ENCODE measurements around the gene DUSP5.

The DUSP5 gene

DNA sequence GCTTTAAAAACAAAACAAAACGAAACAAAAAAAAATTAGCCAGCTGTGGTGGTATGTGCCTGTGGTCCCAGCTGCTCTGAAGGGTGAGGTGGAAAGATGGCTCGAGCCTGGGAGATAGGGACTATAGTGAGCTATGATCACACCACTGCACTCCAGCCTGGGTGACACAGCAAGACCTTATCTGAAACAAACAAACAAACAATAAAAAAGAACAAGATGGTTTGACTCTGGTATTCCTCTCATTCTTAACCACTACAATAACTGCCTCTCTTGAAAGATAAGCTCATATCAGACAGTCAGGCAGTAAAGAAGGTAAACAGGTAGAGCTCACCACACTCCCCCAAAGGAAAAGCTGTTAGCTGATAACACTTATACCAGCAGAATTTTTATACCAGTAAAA is 14.1 kb upstream of the DUSP5 start:
- H3K36me3 ChIP-seq (ENCODE audit: control insufficient read depth, insufficient read depth, low read length) = no peaks in the 10 kb centered on the region
- H3K27me3 ChIP-seq (ENCODE audit: control insufficient read depth, insufficient read depth, low read length) = no peaks in the 10 kb centered on the region
- H3K27ac ChIP-seq (ENCODE audit: low read depth, low read length) = no peak overlapping the region
- H3K4me1 ChIP-seq (ENCODE audit: control insufficient read depth, insufficient read depth, low read length) = peaks cover 24% of the 10 kb centered on the region
- H3K9ac ChIP-seq (ENCODE audit: low read length) = no peak overlapping the region
- no peaks in the 10 kb centered on the region for H3K9me3 ChIP-seq (ENCODE audit: control insufficient read depth, insufficient read depth, low read depth, low read length)
- no peak overlapping the region for H3K4me3 ChIP-seq (ENCODE audit: low read depth, low read length)

DNA sequence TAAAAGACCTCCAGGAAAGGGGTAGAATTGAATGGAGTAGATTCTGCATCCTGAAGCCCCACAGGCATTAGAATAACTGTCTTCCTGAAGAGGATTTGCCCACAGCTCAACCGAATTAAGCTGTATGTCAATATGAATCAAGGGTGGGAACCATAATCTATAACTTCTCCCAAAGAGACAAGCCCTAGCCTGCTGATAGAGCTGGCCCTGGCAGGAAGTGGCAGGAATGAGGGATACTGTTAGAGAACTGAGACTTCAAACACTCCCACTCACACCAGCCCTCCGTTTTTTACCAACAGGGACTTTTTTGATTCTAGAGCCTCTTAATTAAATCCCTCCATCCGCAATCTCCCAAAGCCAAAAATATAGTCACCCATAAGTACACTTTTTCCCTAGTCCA is 12.2 kb upstream of the DUSP5 start:
- Histone ChIP-seq H3K9me3 (ENCODE audit: control insufficient read depth, insufficient read depth, low read depth, low read length) (no peaks in the 10 kb centered on the region), H3K27ac (ENCODE audit: low read depth, low read length) (no peak overlapping the region), H3K4me1 (ENCODE audit: control insufficient read depth, insufficient read depth, low read length) (peaks cover 35% of the 10 kb centered on the region), H3K9ac (ENCODE audit: low read length) (no peak overlapping the region), H3K27me3 (ENCODE audit: control insufficient read depth, insufficient read depth, low read length) (no peaks in the 10 kb centered on the region), H3K4me3 (ENCODE audit: low read depth, low read length) (no peak overlapping the region), H3K36me3 (ENCODE audit: control insufficient read depth, insufficient read depth, low read length) (no peaks in the 10 kb centered on the region)

DNA sequence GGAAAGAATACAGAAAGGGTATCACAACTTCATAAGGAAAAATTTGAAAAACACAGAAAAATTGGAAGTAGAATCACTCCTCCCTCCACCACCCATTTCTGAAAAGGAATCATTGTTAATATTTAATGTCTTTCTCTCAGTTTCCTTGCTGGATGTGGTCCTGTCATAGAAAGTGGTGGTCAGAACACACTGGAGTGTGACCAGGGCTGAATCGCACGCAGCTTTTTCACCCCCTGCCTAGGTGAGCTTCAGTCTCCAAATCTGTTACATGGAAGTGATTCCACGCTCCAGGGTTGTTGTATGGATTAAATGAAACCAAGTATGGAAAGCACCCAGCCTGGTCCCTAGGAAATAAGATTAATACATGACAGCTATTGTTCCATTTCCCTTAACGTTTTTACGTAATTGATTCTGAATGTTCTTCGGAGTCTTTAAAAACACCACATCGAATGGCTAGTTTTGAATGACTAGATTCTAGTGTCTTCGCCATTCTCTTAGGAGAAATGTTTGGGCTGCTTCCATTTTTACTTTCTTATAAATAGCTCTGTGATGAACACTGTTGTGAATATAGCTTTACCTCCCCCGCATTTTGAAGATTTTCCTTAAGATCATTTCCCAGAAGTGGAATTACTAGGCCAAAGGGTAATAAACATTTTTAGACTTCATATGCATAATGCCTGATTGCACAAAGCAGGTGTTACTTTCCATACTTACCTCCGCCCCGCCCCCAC is 10.9 kb upstream of the DUSP5 start:
- no peaks in the 10 kb centered on the region for H3K27me3 ChIP-seq (ENCODE audit: control insufficient read depth, insufficient read depth, low read length)

DNA sequence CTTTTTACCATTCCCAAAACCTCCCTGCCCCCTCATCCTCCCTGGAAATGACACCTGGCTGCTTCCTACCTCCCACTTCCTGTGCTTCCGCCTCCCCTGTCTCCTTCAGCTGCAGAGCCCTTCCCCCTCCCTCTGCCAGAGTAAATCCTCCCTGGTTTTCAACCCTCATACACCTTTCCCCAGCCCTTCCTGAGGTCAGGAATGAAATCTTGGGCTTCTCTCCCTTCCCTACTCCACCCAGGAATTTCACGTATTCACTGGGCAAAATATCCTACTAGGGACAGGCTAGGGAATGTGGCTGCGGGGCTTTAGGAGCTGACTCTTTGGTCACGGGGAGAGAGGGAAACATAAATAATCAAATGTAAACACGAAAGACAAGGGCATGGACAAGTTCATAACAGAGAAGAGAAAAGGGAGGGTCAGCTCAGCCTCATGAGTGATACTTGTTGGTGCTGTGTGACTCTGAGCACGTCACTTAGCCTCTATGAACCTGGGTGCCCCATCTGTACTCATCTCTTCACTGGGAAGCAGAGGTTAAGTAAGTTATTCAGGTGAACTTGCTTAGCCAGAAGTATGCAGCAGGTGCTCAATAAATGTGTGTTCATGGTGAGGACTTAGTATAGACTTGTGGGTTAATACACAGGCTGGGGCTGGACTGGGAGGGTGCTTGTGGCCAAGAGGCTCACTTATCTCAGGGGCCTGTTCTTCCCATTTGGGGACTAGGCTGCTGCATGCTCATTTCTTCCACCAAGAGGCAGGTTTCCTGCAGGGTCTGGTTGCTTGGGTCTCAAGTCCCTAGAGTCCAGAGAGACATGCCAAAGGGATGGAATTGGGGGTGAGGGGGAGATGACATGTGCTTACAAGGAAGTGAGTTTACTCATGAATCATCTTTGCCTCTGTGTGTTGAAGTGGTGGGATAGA is 10.0 kb upstream of the DUSP5 start:
- no peaks in the 10 kb centered on the region for H3K36me3 ChIP-seq (ENCODE audit: control insufficient read depth, insufficient read depth, low read length)
- H3K27me3 ChIP-seq (ENCODE audit: control insufficient read depth, insufficient read depth, low read length) = no peaks in the 10 kb centered on the region
- peak overlapping the region; percentile 51 for H3K27ac ChIP-seq (ENCODE audit: low read depth, low read length)
- H3K4me3 ChIP-seq (ENCODE audit: low read depth, low read length) = peak overlapping the region; percentile 30; the same call in 1 of the 2 replicates
- H3K4me1 ChIP-seq (ENCODE audit: control insufficient read depth, insufficient read depth, low read length) = peaks cover 35% of the 10 kb centered on the region
- peak overlapping the region; percentile 31 for H3K9ac ChIP-seq (ENCODE audit: low read length)
- H3K9me3 ChIP-seq (ENCODE audit: control insufficient read depth, insufficient read depth, low read depth, low read length) = no peaks in the 10 kb centered on the region

More for the DNA sequence above, 10.9 kb upstream of the DUSP5 start:
- Histone ChIP-seq H3K36me3 (ENCODE audit: control insufficient read depth, insufficient read depth, low read length) (no peaks in the 10 kb centered on the region), H3K4me3 (ENCODE audit: low read depth, low read length) (peak overlapping the region; percentile 30; the same call in 1 of the 2 replicates), H3K9ac (ENCODE audit: low read length) (no peak overlapping the region), H3K27ac (ENCODE audit: low read depth, low read length) (0 out of 2 replicates have a peak overlapping the region, but pooled peaks have one; percentile 51), H3K9me3 (ENCODE audit: control insufficient read depth, insufficient read depth, low read depth, low read length) (no peaks in the 10 kb centered on the region), H3K4me1 (ENCODE audit: control insufficient read depth, insufficient read depth, low read length) (peaks cover 35% of the 10 kb centered on the region)

DNA sequence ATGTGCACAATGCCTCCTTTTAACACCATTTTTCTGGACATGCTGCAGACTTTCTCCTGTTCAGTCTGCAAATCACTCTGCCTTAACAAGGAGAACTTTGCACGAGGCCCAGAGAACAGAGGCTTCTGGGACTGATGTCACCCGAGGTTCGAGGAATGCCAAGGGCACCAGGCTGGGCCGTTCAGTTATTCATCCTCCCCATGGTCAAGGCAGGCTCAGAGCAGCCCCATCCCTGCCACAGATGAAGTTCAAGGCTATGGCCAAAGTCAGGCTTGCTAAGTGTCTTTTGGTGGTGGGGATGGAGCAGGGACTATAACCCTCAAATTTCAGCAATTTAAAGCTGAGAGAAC is 9.4 kb upstream of the DUSP5 start:
- no peak overlapping the region for H3K4me3 ChIP-seq (ENCODE audit: low read depth, low read length)
- no peaks in the 10 kb centered on the region for H3K9me3 ChIP-seq (ENCODE audit: control insufficient read depth, insufficient read depth, low read depth, low read length)
- no peaks in the 10 kb centered on the region for H3K36me3 ChIP-seq (ENCODE audit: control insufficient read depth, insufficient read depth, low read length)
- H3K9ac ChIP-seq (ENCODE audit: low read length) = no peak overlapping the region
- H3K27me3 ChIP-seq (ENCODE audit: control insufficient read depth, insufficient read depth, low read length) = no peaks in the 10 kb centered on the region
- H3K27ac ChIP-seq (ENCODE audit: low read depth, low read length) = no peak overlapping the region
- peaks cover 37% of the 10 kb centered on the region for H3K4me1 ChIP-seq (ENCODE audit: control insufficient read depth, insufficient read depth, low read length)

DNA sequence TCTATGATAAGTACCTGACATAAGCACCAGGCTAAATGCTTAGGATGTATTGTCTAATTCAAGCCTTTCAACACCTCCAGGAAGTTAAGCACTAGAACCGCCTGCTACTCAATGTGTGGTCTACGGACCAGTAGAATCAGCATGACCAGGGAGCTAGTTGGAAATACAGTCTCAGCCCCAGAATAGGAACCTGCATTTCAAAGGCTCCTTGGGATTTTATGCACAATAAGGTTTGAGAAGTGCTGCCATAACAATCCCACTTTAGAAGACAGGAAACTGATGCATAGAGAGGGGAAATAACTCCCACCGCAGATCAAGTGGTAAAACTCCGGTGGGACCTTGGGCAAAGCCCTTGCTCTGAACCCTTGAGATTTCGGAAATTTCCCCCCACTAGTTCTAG is 8.8 kb upstream of the DUSP5 start:
- Histone ChIP-seq H3K4me1 (ENCODE audit: control insufficient read depth, insufficient read depth, low read length) (peaks cover 44% of the 10 kb centered on the region), H3K36me3 (ENCODE audit: control insufficient read depth, insufficient read depth, low read length) (no peaks in the 10 kb centered on the region)

DNA sequence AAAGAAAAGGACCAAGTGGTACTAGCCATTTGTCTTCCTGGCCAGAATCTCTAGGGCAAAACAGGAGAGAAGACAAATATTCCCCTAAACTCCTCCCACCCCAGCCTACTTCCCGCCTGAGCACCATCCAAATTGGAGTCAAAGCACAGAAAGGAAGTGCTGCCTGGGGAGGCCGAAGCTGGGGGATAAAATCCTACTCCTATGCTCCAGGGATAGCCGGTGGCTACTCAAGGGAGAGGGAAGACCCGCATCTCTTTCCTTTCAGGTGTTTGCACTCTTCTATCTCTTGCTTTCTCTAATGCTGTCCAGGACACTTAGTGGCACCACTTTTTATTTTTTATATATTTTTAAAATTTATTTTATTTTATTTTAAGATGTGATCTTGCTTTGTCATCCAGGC is 7.1 kb upstream of the DUSP5 start:
- H3K9ac ChIP-seq (ENCODE audit: low read length) = no peak overlapping the region
- H3K36me3 ChIP-seq (ENCODE audit: control insufficient read depth, insufficient read depth, low read length) = no peaks in the 10 kb centered on the region
- H3K4me1 ChIP-seq (ENCODE audit: control insufficient read depth, insufficient read depth, low read length) = peaks cover 48% of the 10 kb centered on the region
- H3K9me3 ChIP-seq (ENCODE audit: control insufficient read depth, insufficient read depth, low read depth, low read length) = no peaks in the 10 kb centered on the region
- no peaks in the 10 kb centered on the region for H3K27me3 ChIP-seq (ENCODE audit: control insufficient read depth, insufficient read depth, low read length)
- H3K4me3 ChIP-seq (ENCODE audit: low read depth, low read length) = no peak overlapping the region
- H3K27ac ChIP-seq (ENCODE audit: low read depth, low read length) = no peak overlapping the region

More for the DNA sequence above, 8.8 kb upstream of the DUSP5 start:
- H3K27ac ChIP-seq (ENCODE audit: low read depth, low read length) = no peak overlapping the region
- H3K9me3 ChIP-seq (ENCODE audit: control insufficient read depth, insufficient read depth, low read depth, low read length) = no peaks in the 10 kb centered on the region
- no peaks in the 10 kb centered on the region for H3K27me3 ChIP-seq (ENCODE audit: control insufficient read depth, insufficient read depth, low read length)
- no peak overlapping the region for H3K4me3 ChIP-seq (ENCODE audit: low read depth, low read length)
- H3K9ac ChIP-seq (ENCODE audit: low read length) = no peak overlapping the region

DNA sequence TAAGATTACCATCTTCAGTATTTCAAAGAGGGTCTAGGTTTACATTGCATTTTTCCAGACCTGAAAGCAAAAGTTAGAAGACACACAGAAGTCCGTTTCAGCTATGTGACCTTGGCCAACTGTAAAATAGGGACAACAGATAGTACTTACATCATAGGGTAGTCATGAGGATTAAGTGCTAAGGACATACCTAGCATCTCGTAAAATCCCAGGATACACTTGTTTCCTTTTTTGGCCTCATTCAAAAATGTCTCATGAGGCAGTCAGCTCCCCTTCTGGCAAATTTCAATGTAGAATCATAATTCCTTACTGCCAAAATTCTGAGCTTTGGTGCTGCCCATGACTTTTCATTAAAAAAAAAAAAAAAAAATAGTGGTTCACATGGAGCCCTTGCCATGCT is 6.4 kb upstream of the DUSP5 start:
- no peaks in the 10 kb centered on the region for H3K9me3 ChIP-seq (ENCODE audit: control insufficient read depth, insufficient read depth, low read depth, low read length)
- peaks cover 3% of the 10 kb centered on the region; the same call in 1 of the 2 replicates for H3K27me3 ChIP-seq (ENCODE audit: control insufficient read depth, insufficient read depth, low read length)
- no peaks in the 10 kb centered on the region for H3K36me3 ChIP-seq (ENCODE audit: control insufficient read depth, insufficient read depth, low read length)
- H3K9ac ChIP-seq (ENCODE audit: low read length) = no peak overlapping the region
- no peak overlapping the region for H3K27ac ChIP-seq (ENCODE audit: low read depth, low read length)
- H3K4me3 ChIP-seq (ENCODE audit: low read depth, low read length) = no peak overlapping the region
- peaks cover 53% of the 10 kb centered on the region for H3K4me1 ChIP-seq (ENCODE audit: control insufficient read depth, insufficient read depth, low read length)

DNA sequence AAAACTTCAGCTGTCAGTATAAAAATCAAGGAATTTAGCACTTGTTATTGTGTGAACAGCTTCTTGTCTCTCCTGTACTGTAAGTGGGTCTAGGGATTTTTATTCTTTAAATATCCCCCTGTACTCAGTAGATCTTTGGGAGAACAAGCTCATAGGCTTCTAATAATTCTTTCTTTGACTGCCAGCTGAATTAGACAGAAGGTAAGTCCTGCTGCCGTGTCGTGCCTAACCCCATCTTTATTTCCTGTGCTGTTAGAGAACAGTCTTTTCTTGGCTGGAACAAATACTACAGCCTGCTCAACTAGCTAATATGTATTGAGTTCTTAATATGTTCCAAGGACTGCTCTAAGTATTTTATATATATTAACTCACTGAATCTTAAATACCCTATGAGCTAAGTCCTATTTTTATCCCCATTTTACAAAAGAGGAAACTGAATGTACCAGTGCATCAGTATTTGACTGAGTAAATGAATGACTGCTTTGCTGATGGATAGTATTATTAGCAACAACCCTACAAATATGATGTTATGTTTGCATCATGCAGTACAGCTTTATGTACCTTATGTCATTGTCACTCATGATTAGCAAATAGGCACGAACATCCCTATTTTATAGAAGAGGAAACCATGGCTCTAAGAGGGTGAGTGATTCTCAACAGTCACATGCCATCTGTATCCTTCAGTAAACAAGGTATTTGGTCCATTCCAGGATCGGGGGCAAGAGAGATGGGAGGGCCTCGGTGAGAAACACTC is 5.5 kb upstream of the DUSP5 start:
- no peaks in the 10 kb centered on the region for H3K36me3 ChIP-seq (ENCODE audit: control insufficient read depth, insufficient read depth, low read length)
- peaks cover 48% of the 10 kb centered on the region for H3K4me1 ChIP-seq (ENCODE audit: control insufficient read depth, insufficient read depth, low read length)
- no peak overlapping the region for H3K9ac ChIP-seq (ENCODE audit: low read length)
- H3K27ac ChIP-seq (ENCODE audit: low read depth, low read length) = no peak overlapping the region
- no peaks in the 10 kb centered on the region for H3K9me3 ChIP-seq (ENCODE audit: control insufficient read depth, insufficient read depth, low read depth, low read length)
- H3K27me3 ChIP-seq (ENCODE audit: control insufficient read depth, insufficient read depth, low read length) = peaks cover 11% of the 10 kb centered on the region; the same call in 1 of the 2 replicates
- H3K4me3 ChIP-seq (ENCODE audit: low read depth, low read length) = no peak overlapping the region

DNA sequence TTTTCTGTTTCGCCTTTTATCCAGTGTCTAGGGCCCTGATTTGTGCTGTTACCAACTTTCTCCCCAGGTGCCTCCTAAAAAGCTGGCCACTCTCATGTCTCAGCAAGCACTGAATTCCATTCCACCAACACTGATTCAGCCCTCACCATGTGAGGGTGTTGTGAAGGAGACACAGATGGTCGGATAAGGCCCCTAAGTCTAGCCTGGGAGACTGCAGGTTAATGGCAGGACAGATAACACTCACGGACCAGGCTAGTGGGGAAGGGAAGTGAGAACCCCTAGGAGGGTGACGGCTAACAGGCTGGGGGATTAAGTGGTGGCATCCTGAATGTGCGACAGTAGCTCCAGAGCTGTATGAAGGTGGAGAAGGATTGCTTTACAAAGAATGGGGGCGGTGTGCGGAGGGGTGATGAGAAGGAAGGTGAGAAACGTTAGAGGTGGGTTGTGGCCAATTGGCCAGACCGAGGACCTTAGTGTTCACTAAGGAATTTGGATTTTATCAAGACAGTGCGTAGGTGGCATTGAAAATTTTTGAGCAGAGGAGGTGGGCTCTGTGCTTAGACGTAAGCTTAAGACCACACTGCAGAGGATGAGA is 3.8 kb upstream of the DUSP5 start:
- Histone ChIP-seq H3K4me3 (ENCODE audit: low read depth, low read length) (no peak overlapping the region), H3K27me3 (ENCODE audit: control insufficient read depth, insufficient read depth, low read length) (peaks cover 18% of the 10 kb centered on the region; the same call in 1 of the 2 replicates), H3K36me3 (ENCODE audit: control insufficient read depth, insufficient read depth, low read length) (no peaks in the 10 kb centered on the region), H3K9me3 (ENCODE audit: control insufficient read depth, insufficient read depth, low read depth, low read length) (no peaks in the 10 kb centered on the region), H3K9ac (ENCODE audit: low read length) (no peak overlapping the region), H3K27ac (ENCODE audit: low read depth, low read length) (no peak overlapping the region), H3K4me1 (ENCODE audit: control insufficient read depth, insufficient read depth, low read length) (peaks cover 31% of the 10 kb centered on the region)
